ENCODE results near the gene TNS3. TPM values are rescaled to one million over a fixed set of nuclear protein-coding genes. Genes with fewer than 3 reads are reported as not detected.
A peak's percentile ranks its signal among the peaks of the same experiment; 100 is the strongest.

The TNS3 gene
- total RNA-seq, 4 donors from 2014 or later = 6.6 to 16.0 (median 9.6) TPM

DNA sequence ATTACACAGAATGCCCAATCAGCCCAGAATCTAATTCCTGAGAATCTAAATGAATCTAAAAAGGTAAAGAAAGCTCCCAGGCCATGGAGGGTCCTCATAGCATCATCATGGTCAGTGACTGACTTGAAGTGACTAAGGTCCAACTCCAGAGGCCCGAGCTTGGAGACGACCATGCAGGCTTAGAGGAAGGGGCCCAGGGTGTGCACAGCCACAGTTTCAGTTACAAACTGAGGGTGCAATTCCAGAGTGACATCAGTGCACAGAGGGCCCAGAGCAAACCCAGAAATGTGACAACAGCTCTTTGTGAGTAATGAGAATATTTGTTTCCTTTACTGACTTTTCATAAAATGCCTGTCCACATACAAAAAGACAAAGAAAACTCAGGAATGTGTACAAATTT lies 170.0 kb downstream of the TNS3 start:
- 73 to 100% methylated on average over 2 of the region's 2 CpGs for WGBS, 2 donors
- Histone ChIP-seq H3K27me3 (no peaks in the 10 kb centered on the region), H3K4me1 (peaks cover 3 to 31% (median 19%) of the 10 kb centered on the region in 3 donors), H3K4me3 (no peak overlapping the region), H3K27ac (no peak overlapping the region), H3K36me3 (peaks cover 0 to 33% (median 6%) of the 10 kb centered on the region in 3 donors), H3K9me3 (no peaks in the 10 kb centered on the region)
- no peak for TF ChIP-seq POLR2A (IDR thresholded peaks at IDR 0.05)
- TF ChIP-seq, protein P1, sequence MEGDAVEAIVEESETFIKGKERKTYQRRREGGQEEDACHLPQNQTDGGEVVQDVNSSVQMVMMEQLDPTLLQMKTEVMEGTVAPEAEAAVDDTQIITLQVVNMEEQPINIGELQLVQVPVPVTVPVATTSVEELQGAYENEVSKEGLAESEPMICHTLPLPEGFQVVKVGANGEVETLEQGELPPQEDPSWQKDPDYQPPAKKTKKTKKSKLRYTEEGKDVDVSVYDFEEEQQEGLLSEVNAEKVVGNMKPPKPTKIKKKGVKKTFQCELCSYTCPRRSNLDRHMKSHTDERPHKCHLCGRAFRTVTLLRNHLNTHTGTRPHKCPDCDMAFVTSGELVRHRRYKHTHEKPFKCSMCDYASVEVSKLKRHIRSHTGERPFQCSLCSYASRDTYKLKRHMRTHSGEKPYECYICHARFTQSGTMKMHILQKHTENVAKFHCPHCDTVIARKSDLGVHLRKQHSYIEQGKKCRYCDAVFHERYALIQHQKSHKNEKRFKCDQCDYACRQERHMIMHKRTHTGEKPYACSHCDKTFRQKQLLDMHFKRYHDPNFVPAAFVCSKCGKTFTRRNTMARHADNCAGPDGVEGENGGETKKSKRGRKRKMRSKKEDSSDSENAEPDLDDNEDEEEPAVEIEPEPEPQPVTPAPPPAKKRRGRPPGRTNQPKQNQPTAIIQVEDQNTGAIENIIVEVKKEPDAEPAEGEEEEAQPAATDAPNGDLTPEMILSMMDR (IDR thresholded peaks at IDR 0.05) = no peak
- intact Hi-C loops (cut with DNase I) = no loop called here
- no peak for DNase-seq

DNA sequence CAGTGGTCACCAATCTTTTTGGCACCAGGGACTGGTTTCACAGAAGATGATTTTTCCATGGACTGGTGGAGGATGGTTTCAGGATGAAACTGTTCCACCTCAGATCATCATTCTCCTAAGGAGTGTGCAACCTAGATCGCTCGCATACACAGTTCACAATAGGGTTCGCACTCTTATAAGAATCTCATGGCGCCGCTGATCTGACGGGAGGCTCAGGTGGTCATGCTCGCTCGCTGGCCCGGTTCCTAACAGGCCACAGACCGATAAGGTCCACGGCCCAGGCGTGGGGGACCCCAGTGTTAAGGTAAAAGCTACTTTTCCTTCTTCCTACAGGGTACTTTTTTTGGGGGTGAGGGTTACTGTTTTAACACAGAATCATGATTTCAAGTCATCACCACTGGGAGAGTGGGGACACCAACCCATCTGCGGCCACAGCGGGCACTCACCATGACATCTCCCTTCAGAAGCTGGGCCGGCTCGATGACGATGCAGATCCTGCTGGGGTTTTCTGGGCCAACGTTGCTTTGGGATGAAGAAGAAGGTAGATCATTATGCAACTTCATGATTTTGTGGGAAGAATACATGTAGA lies 170.5 kb downstream of the TNS3 start:
- intact Hi-C loops (cut with DNase I) = no loop called here
- H3K27me3 ChIP-seq = no peaks in the 10 kb centered on the region
- WGBS, 2 donors = 94 to 95% methylated on average over 10 to 14 of the region's 18 CpGs
- TF ChIP-seq POLR2A (IDR thresholded peaks at IDR 0.05) = no peak
- TF ChIP-seq, protein P1 (IDR thresholded peaks at IDR 0.05) = no peak
- H3K9me3 ChIP-seq = no peaks in the 10 kb centered on the region
- H3K4me3 ChIP-seq = no peak overlapping the region
- no peak for DNase-seq
- peaks cover 7 to 36% (median 24%) of the 10 kb centered on the region in 3 donors for H3K4me1 ChIP-seq
- peaks cover 0 to 28% (median 6%) of the 10 kb centered on the region in 3 donors for H3K36me3 ChIP-seq
- no peak overlapping the region for H3K27ac ChIP-seq

DNA sequence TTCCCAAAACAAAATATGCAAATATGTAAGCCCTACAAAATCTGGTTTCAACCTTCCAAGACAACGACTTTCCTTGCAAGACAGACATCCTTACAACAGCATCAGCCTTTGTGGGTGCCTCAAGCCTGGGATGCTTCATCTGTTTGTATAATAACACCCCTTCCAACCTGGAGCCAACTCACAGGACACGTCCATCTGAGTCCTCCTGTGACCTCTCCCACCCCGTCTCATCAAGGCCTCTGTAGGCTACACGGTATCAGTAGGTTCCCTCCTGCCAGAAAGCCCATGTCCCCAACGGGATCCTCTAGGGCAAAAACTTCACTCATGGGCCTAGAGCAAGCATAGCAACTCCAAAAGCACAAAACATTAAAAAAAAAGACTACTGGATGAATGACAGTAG lies 173.2 kb downstream of the TNS3 start:
- DNase-seq = no peak
- no peaks in the 10 kb centered on the region for H3K27me3 ChIP-seq
- H3K27ac ChIP-seq = peak overlapping the region in 2 of 4 donors; percentile 34 to 64
- intact Hi-C loops (cut with DNase I) = no loop called here
- H3K4me1 ChIP-seq = peaks cover 15 to 55% (median 42%) of the 10 kb centered on the region in 3 donors
- H3K9me3 ChIP-seq = no peaks in the 10 kb centered on the region
- no peak for TF ChIP-seq POLR2A (IDR thresholded peaks at IDR 0.05)
- TF ChIP-seq, protein P1 (IDR thresholded peaks at IDR 0.05) = no peak
- H3K4me3 ChIP-seq = no peak overlapping the region
- peaks cover 0 to 14% (median 0%) of the 10 kb centered on the region in 3 donors for H3K36me3 ChIP-seq
- WGBS, 2 donors = 70 to 81% methylated on average over 2 to 5 of the region's 5 CpGs

DNA sequence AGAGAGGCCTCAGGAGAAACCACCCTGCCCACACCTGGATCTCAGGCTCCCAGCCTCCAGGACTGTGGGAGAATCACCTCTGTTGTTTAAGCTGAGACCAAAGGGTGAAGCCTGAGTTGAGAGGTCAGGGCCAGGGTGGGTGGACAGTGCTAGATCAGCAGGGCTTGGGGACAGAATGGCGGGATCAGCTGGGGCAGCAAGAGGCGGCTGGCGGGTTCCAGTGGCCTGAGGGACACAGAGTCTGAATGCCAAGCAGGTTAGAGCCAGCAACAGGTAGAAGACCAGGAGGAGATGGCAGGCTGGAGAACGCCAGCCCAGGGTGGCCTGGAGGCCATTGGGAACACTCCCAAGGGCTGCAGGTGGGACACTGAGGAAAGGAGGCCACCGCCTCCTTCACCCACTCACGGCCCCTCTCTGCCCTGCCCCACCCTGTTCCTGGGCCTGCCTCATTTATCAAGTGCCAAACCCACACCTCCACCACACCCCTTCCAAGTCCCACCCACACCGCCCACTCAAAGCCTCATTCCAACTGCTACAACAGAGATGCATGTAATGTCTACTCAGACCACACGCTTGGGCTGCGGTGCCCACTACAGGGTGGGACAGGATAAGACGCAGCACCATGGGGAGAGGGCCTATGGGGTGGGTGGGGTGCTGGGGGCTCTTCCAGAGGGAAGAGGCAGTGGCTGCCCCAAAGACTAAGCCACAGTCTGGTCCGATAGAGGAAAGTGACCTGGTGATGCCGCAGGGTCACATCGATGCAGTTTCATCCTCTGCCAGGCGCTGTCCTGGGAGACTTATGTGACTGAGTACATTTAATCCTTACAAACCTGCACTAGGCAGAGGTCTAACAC lies 173.9 kb downstream of the TNS3 start:
- H3K4me3 ChIP-seq = no peak overlapping the region
- intact Hi-C loops (cut with DNase I) = no loop called here
- no peak for DNase-seq
- no peaks in the 10 kb centered on the region for H3K27me3 ChIP-seq
- H3K4me1 ChIP-seq = peaks cover 15 to 59% (median 43%) of the 10 kb centered on the region in 3 donors
- no peak for TF ChIP-seq POLR2A (IDR thresholded peaks at IDR 0.05)
- TF ChIP-seq, protein P1 (IDR thresholded peaks at IDR 0.05) = no peak
- H3K36me3 ChIP-seq = peaks cover 0 to 9% (median 0%) of the 10 kb centered on the region in 3 donors
- H3K27ac ChIP-seq = peak overlapping the region in 3 of 4 donors; percentile 26 to 78 (median 31)
- H3K9me3 ChIP-seq = no peaks in the 10 kb centered on the region
- WGBS, 2 donors = 76 to 81% methylated on average over 9 to 10 of the region's 14 CpGs

DNA sequence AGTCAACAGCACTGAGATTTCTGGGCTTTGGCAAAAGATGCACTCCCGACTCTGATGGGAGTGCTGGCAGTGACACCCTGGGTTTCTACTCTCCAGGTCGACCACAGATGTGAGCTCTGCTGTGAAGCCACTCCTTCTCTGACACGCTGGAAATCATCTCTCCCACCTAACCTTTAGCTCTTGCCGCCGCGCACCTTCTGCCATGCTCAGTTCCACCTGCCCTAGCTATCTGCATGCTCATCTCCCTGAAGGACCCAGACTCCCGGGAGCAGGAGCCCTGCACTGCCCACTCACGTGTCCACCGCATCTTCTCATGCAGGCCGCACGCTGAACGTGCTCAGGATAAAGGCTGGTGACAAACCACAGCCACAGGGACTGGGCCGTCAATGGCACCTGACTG lies 174.8 kb downstream of the TNS3 start:
- WGBS, 2 donors = 75 to 79% methylated on average over 9 to 13 of the region's 13 CpGs
- H3K4me3 ChIP-seq = no peak overlapping the region
- DNase-seq = no peak
- no peaks in the 10 kb centered on the region for H3K9me3 ChIP-seq
- H3K27me3 ChIP-seq = no peaks in the 10 kb centered on the region
- peaks cover 0 to 9% (median 0%) of the 10 kb centered on the region in 3 donors for H3K36me3 ChIP-seq
- TF ChIP-seq, protein P1 (IDR thresholded peaks at IDR 0.05) = no peak
- no peak for TF ChIP-seq POLR2A (IDR thresholded peaks at IDR 0.05)
- H3K27ac ChIP-seq = peak overlapping the region; percentile 56 to 78 (median 73)
- peaks cover 15 to 68% (median 45%) of the 10 kb centered on the region in 3 donors for H3K4me1 ChIP-seq
- intact Hi-C loops (cut with DNase I) = no loop called here
